ENCODE results near the gene TERF2IP. TPM values are rescaled to one million over a fixed set of nuclear protein-coding genes. Genes with fewer than 3 reads are reported as not detected.

The TERF2IP gene
- total RNA-seq, 1 experiment from 2014 or later: 45.3 TPM

GRCh38 chr16:75618780-75619179 lies 28.8 kb upstream of the TERF2IP start:
- no peak for TF ChIP-seq CTCF (IDR thresholded peaks at IDR 0.05; ENCODE audit: unreplicated experiment)
- BruUV-seq (replicated peaks): no TSS peak
- intact Hi-C loops (cut with micrococcal nuclease; ENCODE audit: unreplicated experiment): loop anchor here (5.0 kb wide), 1 partner anchor 51 kb away; the partner anchor contains the start of gene GABARAPL2
- CTCF ChIA-PET: interaction anchor here (0.7 to 1.1 kb wide), 2 partner anchors 44 to 1067 kb away, joined by 3 to 6 read pairs; no protein-coding TSS in a partner anchor
- no peaks in the 10 kb centered on the region for H3K9me3 Mint-ChIP-seq (ENCODE audit: low read depth, unreplicated experiment)
- no peaks in the 10 kb centered on the region for H3K27me3 Mint-ChIP-seq (ENCODE audit: unreplicated experiment)
- no peak overlapping the region for H3K4me3 Mint-ChIP-seq (ENCODE audit: low read depth, unreplicated experiment)
- no peak overlapping the region for H3K27ac Mint-ChIP-seq (ENCODE audit: unreplicated experiment)
- no peaks in the 10 kb centered on the region for H3K4me1 Mint-ChIP-seq (ENCODE audit: low read depth, unreplicated experiment)
- no peak for DNase-seq
- peaks cover 73% of the 10 kb centered on the region for H3K36me3 Mint-ChIP-seq (ENCODE audit: insufficient read depth, unreplicated experiment)

- Mint-ChIP-seq H3K9me3 (ENCODE audit: low read depth, unreplicated experiment) (no peaks in the 10 kb centered on the region), H3K36me3 (ENCODE audit: insufficient read depth, unreplicated experiment) (peaks cover 75% of the 10 kb centered on the region), H3K27ac (ENCODE audit: unreplicated experiment) (no peak overlapping the region), H3K4me1 (ENCODE audit: low read depth, unreplicated experiment) (peaks cover 11% of the 10 kb centered on the region), H3K4me3 (ENCODE audit: low read depth, unreplicated experiment) (no peak overlapping the region), H3K27me3 (ENCODE audit: unreplicated experiment) (no peaks in the 10 kb centered on the region)
- no peak for DNase-seq
- CTCF ChIA-PET: no interaction called here
- TF ChIP-seq CTCF (IDR thresholded peaks at IDR 0.05; ENCODE audit: unreplicated experiment): no peak
- intact Hi-C loops (cut with micrococcal nuclease; ENCODE audit: unreplicated experiment): loop anchor here (5.0 kb wide), 1 partner anchor 158 kb away; the partner anchor contains the start of gene TMEM170A
- no TSS peak for BruUV-seq (replicated peaks)
Measured at GRCh38 chr16:75620326-75621169, 27.0 kb upstream of the TERF2IP start.

- H3K9me3 Mint-ChIP-seq (ENCODE audit: low read depth, unreplicated experiment): no peaks in the 10 kb centered on the region
- peaks cover 16% of the 10 kb centered on the region for H3K4me1 Mint-ChIP-seq (ENCODE audit: low read depth, unreplicated experiment)
- H3K27ac Mint-ChIP-seq (ENCODE audit: unreplicated experiment): no peak overlapping the region
- H3K36me3 Mint-ChIP-seq (ENCODE audit: insufficient read depth, unreplicated experiment): peaks cover 75% of the 10 kb centered on the region
- no peak for DNase-seq
- no peak for TF ChIP-seq CTCF (IDR thresholded peaks at IDR 0.05; ENCODE audit: unreplicated experiment)
- no TSS peak for BruUV-seq (replicated peaks)
- intact Hi-C loops (cut with micrococcal nuclease; ENCODE audit: unreplicated experiment): loop anchor here (5.0 kb wide), 1 partner anchor 159 kb away; the partner anchor contains the start of gene TMEM170A
- no peak overlapping the region for H3K4me3 Mint-ChIP-seq (ENCODE audit: low read depth, unreplicated experiment)
- H3K27me3 Mint-ChIP-seq (ENCODE audit: unreplicated experiment): no peaks in the 10 kb centered on the region
- CTCF ChIA-PET: interaction anchor here (0.7 kb wide), 1 partner anchor 26 kb away, joined by 5 read pairs; the partner anchor contains the start of genes KARS1 and TERF2IP
Measured at GRCh38 chr16:75621170-75621477, 26.4 kb upstream of the TERF2IP start.

GRCh38 chr16:75622761-75623605 lies 24.6 kb upstream of the TERF2IP start, which contains the start of gene ADAT1:
Gene ADAT1 (minus strand): TSS chr16:75623281. CDS start chr16:75620799, 2,482 bp downstream.
- Mint-ChIP-seq H3K4me3 (ENCODE audit: low read depth, unreplicated experiment) (peak within 1 kb of the TSS; percentile 90), H3K9me3 (ENCODE audit: low read depth, unreplicated experiment) (no peaks in the 10 kb centered on the region), H3K27ac (ENCODE audit: unreplicated experiment) (peak within 1 kb of the TSS; percentile 92), H3K4me1 (ENCODE audit: low read depth, unreplicated experiment) (peaks cover 16% of the 10 kb centered on the region), H3K27me3 (ENCODE audit: unreplicated experiment) (no peaks in the 10 kb centered on the region), H3K36me3 (ENCODE audit: insufficient read depth, unreplicated experiment) (peaks cover 81% of the 10 kb centered on the region)
- CTCF ChIA-PET: interaction anchor here (0.7 to 1.2 kb wide), 7 partner anchors 26 to 1215 kb away, joined by 3 to 6 read pairs (median 3); no protein-coding TSS in a partner anchor
- BruUV-seq (replicated peaks): TSS peak; percentile 83
- no peak for TF ChIP-seq CTCF (IDR thresholded peaks at IDR 0.05; ENCODE audit: unreplicated experiment)
- DNase-seq: peak; percentile 98
- intact Hi-C loops (cut with micrococcal nuclease; ENCODE audit: unreplicated experiment): loop anchor here (2.0 to 5.0 kb wide), 3 partner anchors 24 to 161 kb away; partner anchors contain the start of genes KARS1, TERF2IP and TMEM170A
